Neural cell (in vitro differentiated cells): ENCODE data around the gene MRO.

ENCODE experiments used
- CTCF ChIP-seq: fragments of 450-650 bp; IDR thresholded peaks from 2 replicates; pipeline ENCODE4 v1.5.1; 2014; ENCODE audit warnings: antibody characterized with exemption, mild to moderate bottlenecking, moderate library complexity; ENCODE audit not compliant: poor library complexity, severe bottlenecking
- EP300 ChIP-seq: fragments of 450-650 bp; conservative IDR thresholded peaks from 2 replicates; pipeline ENCODE4 v1.6.1; 2014; ENCODE audit warnings: antibody characterized with exemption, mild to moderate bottlenecking, moderate library complexity; ENCODE audit not compliant: poor library complexity, severe bottlenecking
- EZH2 ChIP-seq: fragments of 200-600, 300-800 bp; shearing (Covaris generic), sonication (generic); IDR thresholded peaks from 2 replicates; pipeline ENCODE4 v1.6.1; 2014; ENCODE audit warnings: antibody characterized with exemption, low read length, borderline replicate concordance, mild to moderate bottlenecking; ENCODE audit not compliant: insufficient read depth, poor library complexity, severe bottlenecking
- POLR2AphosphoS5 ChIP-seq: IDR thresholded peaks from 2 replicates; pipeline ENCODE4 v1.6.1; 2012
- REST ChIP-seq: IDR thresholded peaks from 2 replicates; pipeline ENCODE4 v1.6.1; 2012; ENCODE audit warnings: borderline replicate concordance
- SMC3 ChIP-seq: fragments of 450-650 bp; conservative IDR thresholded peaks from 2 replicates; pipeline ENCODE4 v1.6.1; 2014; ENCODE audit warnings: antibody characterized with exemption, mild to moderate bottlenecking, moderate library complexity; ENCODE audit not compliant: poor library complexity
- TAF1 ChIP-seq: IDR thresholded peaks from 2 replicates; pipeline ENCODE4 v1.6.1; 2012; ENCODE audit warnings: low read depth

GRCh38 chr18:50842846-50843245, 23.0 kb upstream of the MRO start:
- no peak for TF ChIP-seq CTCF
- TF ChIP-seq POLR2AphosphoS5: no peak
- TF ChIP-seq TAF1: no peak
- TF ChIP-seq EP300: no peak
- TF ChIP-seq EZH2: no peak
- no peak for TF ChIP-seq SMC3
- no peak for TF ChIP-seq REST
